Measurements from ENCODE around the gene VGF.
A peak's percentile ranks its signal among the peaks of the same experiment; 100 is the strongest.

VGF gene

DNA sequence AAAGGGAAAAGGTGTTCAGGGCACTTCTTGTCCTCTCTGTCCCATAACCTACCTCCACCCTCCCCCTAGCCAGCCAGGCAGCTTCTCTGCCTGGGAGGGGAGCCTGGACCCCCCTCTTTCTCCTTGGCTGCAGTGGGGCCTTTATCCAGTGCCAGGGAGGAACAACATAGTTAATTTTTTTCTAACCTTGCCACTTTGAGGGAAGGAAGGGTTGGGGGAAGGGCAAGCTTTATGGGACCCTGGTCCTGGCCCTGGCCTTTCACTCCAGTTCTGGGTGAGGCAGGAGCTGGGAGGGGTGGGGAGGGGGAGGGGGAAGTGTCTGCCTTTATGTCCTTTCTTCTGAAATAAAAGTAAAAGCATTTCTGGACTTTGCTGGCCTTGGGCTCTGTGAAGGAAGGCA lies 4.5 kb downstream of the VGF start:
- Histone ChIP-seq H3K4me3 (no peak overlapping the region), H4K20me1 (peaks cover 20% of the 10 kb centered on the region), H3K27me3 (peaks cover 19% of the 10 kb centered on the region), H3K9me3 (no peaks in the 10 kb centered on the region), H3K27ac (no peak overlapping the region), H3K9ac (no peak overlapping the region), H3K4me1 (peaks cover 69% of the 10 kb centered on the region), H3K36me3 (peaks cover 41% of the 10 kb centered on the region), H3K4me2 (peak overlapping the region; percentile 100)
- TF ChIP-seq Cebpa-rat (IDR thresholded peaks at IDR 0.05) = no peak

DNA sequence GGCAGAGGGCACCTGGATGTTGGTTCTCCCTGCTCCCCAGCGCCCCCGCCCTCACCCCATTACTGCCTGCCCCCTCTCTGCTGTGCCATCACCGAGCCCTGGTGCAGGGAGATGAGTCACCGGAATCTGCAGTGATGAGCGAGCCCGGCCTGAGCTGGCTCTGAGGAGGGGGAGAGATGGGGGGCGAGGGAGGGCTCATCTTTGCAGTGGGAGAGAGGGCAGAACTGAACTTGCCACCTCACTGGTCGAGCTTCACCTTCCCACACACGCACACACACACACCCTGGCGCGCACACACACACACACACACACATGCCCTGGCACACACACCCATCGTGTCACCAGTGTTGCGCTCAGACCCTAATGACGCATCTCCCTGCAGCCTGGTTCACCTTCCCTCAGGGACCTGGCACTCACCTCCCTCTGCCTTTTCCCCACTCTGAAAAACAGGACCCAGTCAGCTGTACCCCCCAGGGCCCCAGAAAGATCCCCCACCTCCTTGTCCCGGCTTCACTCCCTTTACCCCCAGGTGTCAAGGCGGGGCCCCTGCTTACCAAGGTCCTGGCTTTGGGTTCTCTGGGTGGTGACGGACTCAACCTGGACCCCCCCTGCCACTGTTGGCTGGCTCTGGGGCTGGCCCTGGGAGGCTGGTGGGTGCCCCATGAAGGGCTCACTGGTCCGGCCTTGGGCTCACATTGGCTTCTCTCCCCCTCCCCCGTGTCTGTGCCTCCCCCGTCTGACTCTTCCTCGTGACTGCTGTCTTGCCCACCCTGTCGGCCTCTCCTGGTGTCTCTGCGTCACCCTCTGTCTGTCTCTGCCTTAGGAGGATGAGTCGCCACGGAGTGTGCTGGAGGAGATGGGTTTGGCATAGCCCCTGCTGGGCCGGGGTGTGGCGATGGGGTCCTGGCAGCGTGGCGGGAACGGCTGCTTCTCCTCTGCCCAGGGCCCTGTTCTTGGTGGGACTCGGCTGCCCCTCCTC lies 5.4 kb downstream of the VGF start:
- TF ChIP-seq Cebpa-rat (IDR thresholded peaks at IDR 0.05) = no peak
- no peak overlapping the region for H3K4me3 ChIP-seq
- peaks cover 14% of the 10 kb centered on the region for H4K20me1 ChIP-seq
- H3K4me1 ChIP-seq = peaks cover 71% of the 10 kb centered on the region
- no peak overlapping the region for H3K27ac ChIP-seq
- H3K9ac ChIP-seq = no peak overlapping the region
- peaks cover 41% of the 10 kb centered on the region for H3K36me3 ChIP-seq
- no peaks in the 10 kb centered on the region for H3K9me3 ChIP-seq
- H3K27me3 ChIP-seq = peaks cover 10% of the 10 kb centered on the region
- H3K4me2 ChIP-seq = no peak overlapping the region

DNA sequence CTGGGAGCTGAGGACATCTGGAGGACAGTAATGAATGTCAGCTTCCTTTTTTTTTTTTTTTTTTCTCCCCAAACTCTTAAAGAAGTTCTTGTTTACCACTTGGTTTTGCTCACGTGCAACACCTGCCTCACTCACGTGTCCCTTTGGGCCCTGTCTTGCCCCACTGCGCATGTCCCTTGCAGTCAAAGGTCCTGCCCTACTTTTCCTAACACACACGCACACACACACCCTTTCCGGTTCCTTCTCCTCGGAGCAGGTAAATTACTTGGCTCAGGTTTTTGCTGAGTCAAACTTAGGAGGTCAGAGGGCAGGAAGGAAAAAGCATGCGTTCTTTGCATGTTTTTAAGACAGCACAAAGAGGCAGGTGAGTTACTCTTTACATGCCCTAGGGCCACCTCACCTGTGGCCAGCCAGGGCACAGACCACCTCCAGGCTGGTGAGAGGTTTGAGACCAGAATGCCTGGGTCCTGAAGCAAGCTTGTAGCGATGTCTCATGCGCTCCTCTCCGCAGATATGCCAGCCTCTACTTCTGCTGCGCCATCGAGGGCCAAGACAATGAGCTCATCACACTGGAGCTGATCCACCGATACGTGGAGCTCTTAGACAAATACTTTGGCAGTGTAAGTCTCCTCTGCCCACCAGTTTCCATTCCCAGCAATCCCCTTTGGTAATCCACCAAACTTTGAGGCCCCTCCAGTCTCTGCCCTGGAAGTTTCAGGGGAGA lies 8.3 kb downstream of the VGF start:
- Histone ChIP-seq H3K4me1 (peaks cover 58% of the 10 kb centered on the region), H3K9ac (no peak overlapping the region), H3K27ac (no peak overlapping the region), H3K36me3 (peaks cover 41% of the 10 kb centered on the region), H3K4me2 (peak overlapping the region; percentile 98; the same call in 1 of the 2 replicates), H3K27me3 (no peaks in the 10 kb centered on the region), H3K9me3 (no peaks in the 10 kb centered on the region), H4K20me1 (no peaks in the 10 kb centered on the region), H3K4me3 (no peak overlapping the region)
- no peak for TF ChIP-seq Cebpa-rat (IDR thresholded peaks at IDR 0.05)

DNA sequence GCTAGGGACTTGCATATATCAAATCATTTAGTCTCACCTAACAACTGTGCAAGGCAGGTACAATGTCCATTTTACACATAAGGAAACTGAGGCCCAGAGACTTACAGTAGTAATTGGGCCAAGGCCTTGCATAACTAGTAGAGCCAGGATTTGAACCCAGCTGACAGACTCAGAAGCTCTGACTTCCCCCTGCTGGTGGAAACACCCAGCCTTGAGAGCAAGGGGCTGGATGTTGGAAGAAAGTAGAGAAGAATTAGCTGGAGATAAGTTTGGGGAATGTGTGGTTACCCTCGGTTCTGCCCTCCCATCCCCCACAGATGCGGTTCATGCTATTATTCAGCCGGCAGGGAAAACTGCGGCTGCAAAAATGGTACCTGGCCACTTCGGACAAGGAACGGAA lies 9.1 kb downstream of the VGF start:
- Histone ChIP-seq H3K4me1 (peaks cover 51% of the 10 kb centered on the region), H3K9ac (no peak overlapping the region), H3K27ac (no peak overlapping the region), H4K20me1 (no peaks in the 10 kb centered on the region), H3K4me3 (no peak overlapping the region), H3K4me2 (peak overlapping the region; percentile 98), H3K27me3 (no peaks in the 10 kb centered on the region), H3K9me3 (no peaks in the 10 kb centered on the region), H3K36me3 (peaks cover 41% of the 10 kb centered on the region)
- TF ChIP-seq Cebpa-rat (IDR thresholded peaks at IDR 0.05) = no peak

DNA sequence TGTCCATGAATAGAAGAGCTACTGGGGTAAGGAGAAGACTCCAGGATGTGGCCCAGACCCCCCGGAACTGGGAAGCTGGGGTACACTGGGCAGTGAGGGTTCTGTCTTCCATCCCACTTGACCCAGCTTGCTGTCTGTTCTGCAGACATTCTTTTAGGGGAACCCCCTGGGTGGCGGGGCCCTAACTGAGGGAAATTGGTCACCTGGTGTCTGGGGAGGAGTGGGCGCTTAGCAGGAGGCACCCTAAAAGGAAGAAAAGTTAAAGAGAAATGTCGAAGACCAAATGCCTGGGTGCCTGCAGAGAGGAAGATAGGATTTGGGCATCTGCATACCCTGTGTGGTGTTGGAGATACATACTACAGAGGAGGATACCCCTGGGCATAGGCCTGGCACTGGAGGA lies 10.1 kb downstream of the VGF start:
- no peak for TF ChIP-seq Cebpa-rat (IDR thresholded peaks at IDR 0.05)
- H4K20me1 ChIP-seq = no peaks in the 10 kb centered on the region
- peak overlapping the region; percentile 83 for H3K4me3 ChIP-seq
- peaks cover 42% of the 10 kb centered on the region for H3K4me1 ChIP-seq
- peak overlapping the region; percentile 86 for H3K27ac ChIP-seq
- H3K27me3 ChIP-seq = no peaks in the 10 kb centered on the region
- peaks cover 40% of the 10 kb centered on the region for H3K36me3 ChIP-seq
- H3K9me3 ChIP-seq = no peaks in the 10 kb centered on the region
- peak overlapping the region; percentile 98 for H3K4me2 ChIP-seq
- peak overlapping the region; percentile 87 for H3K9ac ChIP-seq

DNA sequence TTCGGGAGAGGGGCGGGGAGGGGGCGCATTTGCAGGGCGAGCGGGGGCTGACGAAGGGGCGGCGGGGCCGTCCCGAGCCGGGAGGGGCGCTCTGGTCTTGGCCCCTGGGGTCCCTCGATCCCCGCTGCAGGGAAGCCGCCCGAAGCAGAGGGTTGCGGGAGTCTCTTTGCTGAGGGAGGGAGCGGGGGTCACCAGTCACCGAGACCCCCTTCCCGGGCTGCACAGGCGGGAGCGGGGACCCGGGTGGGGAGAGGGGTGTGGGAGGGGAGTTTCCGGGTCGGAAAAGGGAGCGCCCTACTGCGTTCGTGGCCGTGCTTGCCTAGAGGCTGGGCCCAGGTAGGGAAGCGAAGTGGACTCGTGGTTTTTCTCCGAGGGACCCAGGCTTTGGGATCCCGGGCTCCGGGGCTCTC lies 10.7 kb downstream of the VGF start:
- Histone ChIP-seq H3K27ac (peak overlapping the region; percentile 86), H3K9ac (peak overlapping the region; percentile 87), H3K27me3 (no peaks in the 10 kb centered on the region), H3K4me2 (peak overlapping the region; percentile 98), H4K20me1 (no peaks in the 10 kb centered on the region), H3K4me1 (peaks cover 36% of the 10 kb centered on the region), H3K36me3 (peaks cover 33% of the 10 kb centered on the region), H3K4me3 (peak overlapping the region; percentile 83), H3K9me3 (no peaks in the 10 kb centered on the region)
- TF ChIP-seq Cebpa-rat (IDR thresholded peaks at IDR 0.05) = no peak

DNA sequence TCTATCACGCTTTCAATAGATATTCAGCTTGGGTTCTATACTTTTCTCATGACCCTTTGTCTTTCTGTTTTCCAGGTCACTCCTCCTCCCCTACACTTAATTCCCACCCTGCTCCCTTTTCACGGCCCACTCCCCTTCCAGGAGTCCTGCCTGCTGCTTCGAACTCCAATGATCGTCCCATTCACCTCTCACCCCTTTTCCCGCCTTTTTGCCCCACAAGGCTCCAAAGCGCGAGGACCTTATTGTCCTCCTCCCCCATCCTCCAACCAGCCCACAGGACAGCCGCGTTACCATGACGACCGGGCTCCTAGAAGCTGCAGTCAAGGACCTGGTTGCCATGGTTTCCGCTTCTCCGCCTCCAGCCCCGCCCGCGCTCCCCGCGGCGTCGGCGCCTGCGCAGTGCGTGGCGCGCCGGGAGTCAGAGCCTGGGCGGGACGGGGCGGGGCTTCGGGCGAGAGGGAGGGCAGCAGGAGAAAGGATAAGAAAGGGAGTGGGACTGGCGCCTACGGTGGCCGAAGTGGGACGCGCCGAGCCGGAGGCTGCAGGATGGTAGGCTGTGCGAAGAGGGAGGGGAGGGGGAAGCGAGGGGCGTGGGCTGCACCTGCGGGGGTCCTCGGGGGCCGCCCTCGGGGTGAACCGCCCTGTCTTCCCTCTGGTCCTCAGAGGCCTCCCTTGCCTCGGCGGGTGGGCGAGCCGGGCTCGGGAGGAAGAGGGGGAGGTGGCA lies 11.2 kb downstream of the VGF start, which contains the start of gene AP1S1:
AP1S1 (plus strand) TSS at position 508 of the 724 bp plus-strand sequence; CDS start at position 547, 39 bp downstream.
- Histone ChIP-seq H3K27me3 (no peaks in the 10 kb centered on the region), H3K4me3 (peak within 1 kb of the TSS; percentile 83), H3K9ac (peak within 1 kb of the TSS; percentile 87), H3K4me2 (peak within 1 kb of the TSS; percentile 98), H3K9me3 (no peaks in the 10 kb centered on the region), H4K20me1 (no peaks in the 10 kb centered on the region), H3K4me1 (peaks cover 36% of the 10 kb centered on the region), H3K27ac (peak within 1 kb of the TSS; percentile 86), H3K36me3 (peaks cover 28% of the 10 kb centered on the region)
- TF ChIP-seq Cebpa-rat (IDR thresholded peaks at IDR 0.05) = no peak

DNA sequence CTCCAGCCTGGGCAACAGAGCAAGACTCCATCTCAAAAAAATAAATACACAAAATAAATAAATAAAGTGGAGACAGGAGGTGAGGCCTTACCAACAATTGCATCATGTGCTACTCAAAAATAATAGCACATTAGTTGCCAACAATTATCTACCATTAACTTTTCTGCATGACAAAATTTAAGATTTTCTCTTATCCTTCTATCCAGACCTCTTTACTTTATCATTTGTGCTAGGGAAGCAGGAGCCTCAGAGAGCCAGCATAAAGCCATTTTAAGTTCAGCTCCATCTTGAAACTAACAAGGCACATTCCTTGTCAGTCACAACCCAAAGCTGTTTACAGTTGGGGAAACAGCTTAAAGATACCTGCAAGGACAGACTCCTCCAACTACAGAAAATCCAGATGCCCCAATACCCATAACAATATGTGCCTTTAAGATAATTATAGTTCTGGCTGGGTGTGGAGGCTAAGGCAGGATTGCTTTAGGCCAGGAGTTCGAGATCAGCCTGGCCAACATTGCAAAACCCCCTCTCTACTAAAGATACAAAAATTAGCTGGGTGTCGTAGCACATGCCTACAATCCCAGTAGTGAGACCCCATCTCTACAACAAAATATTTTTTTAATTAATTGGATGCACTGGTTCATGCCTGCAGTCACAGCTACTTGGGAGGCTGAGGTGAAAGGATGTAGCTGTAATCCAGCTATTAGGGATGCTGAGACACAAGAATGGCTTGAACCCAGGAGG lies 13.3 kb downstream of the VGF start:
- H3K4me3 ChIP-seq = no peak overlapping the region
- peaks cover 31% of the 10 kb centered on the region for H3K4me1 ChIP-seq
- H3K36me3 ChIP-seq = peaks cover 7% of the 10 kb centered on the region
- TF ChIP-seq Cebpa-rat (IDR thresholded peaks at IDR 0.05) = no peak
- no peak overlapping the region for H3K9ac ChIP-seq
- no peak overlapping the region for H3K27ac ChIP-seq
- no peak overlapping the region for H3K4me2 ChIP-seq
- no peaks in the 10 kb centered on the region for H3K27me3 ChIP-seq
- H3K9me3 ChIP-seq = no peaks in the 10 kb centered on the region
- no peaks in the 10 kb centered on the region for H4K20me1 ChIP-seq
